PC-3 (cell line): ENCODE measurements around the gene HIPK3. TPM values are rescaled to one million over a fixed set of nuclear protein-coding genes. Genes with fewer than 3 reads are reported as not detected.
A peak's percentile ranks its signal among the peaks of the same experiment; 100 is the strongest.

Experiments used
- ATAC-seq: fragments of 200-7000 bp; cut with Tn5 transposase; 2 replicates; pipeline ENCODE4 v1.9.1; 2020; ENCODE audit warnings: mild to moderate bottlenecking, moderate library complexity
- BruUV-seq: library from RNA; stranded (reverse); fragments of 400-500 nt; replicated peaks from 2 replicates; lab custom pipeline; 2021; lab: Mats Ljungman, UMichigan
- CTCF ChIA-PET: fragments of 300-600 bp; sonication (Branson Sonifier 250); formaldehyde crosslinking; loops from one replicate; lab custom pipeline; 2022; ENCODE audit warnings: antibody characterized with exemption; lab: Charles Lee
- POLR2A ChIA-PET: fragments of 300-600 bp; sonication (Branson Sonifier 250); formaldehyde crosslinking; loops from one replicate; lab custom pipeline; 2022; ENCODE audit warnings: antibody characterized with exemption; ENCODE audit not compliant: unreplicated experiment; lab: Charles Lee
- DNase-seq: peaks from one replicate; pipeline ENCODE4 v3.0.0-alpha.2; 2015
- H2AFZ ChIP-seq: fragments of 300-600 bp; sonication (generic); 2 replicates; pipeline ENCODE4 v1.6.0; 2016; ENCODE audit warnings: antibody characterized with exemption, low read length
- H3F3A ChIP-seq: fragments of 300-600 bp; sonication (generic); one replicate; pipeline ENCODE4 v1.6.0; 2017; ENCODE audit warnings: antibody characterized with exemption, low read length, control low read depth, mild to moderate bottlenecking; ENCODE audit not compliant: unreplicated experiment
- H3K27ac ChIP-seq: fragments of 300-600 bp; sonication (generic); 2 replicates; pipeline ENCODE4 v1.5.1; 2016; ENCODE audit warnings: mild to moderate bottlenecking, low read length
- H3K27me3 ChIP-seq: fragments of 300-600 bp; sonication (generic); 2 replicates; pipeline ENCODE4 v1.6.1; 2016; ENCODE audit warnings: low read length, mixed read lengths
- H3K36me3 ChIP-seq: fragments of 300-600 bp; sonication (generic); 2 replicates; pipeline ENCODE4 v1.6.1; 2016; ENCODE audit warnings: low read depth, mixed run types, low read length, mixed read lengths
- H3K4me1 ChIP-seq: fragments of 300-600 bp; sonication (generic); 2 replicates; pipeline ENCODE4 v1.5.1; 2016; ENCODE audit warnings: low read length; ENCODE audit not compliant: insufficient read depth
- H3K4me2 ChIP-seq: fragments of 300-600 bp; sonication (generic); 2 replicates; pipeline ENCODE4 v1.6.0; 2016; ENCODE audit warnings: low read length
- H3K4me3 ChIP-seq: fragments of 300-600 bp; sonication (generic); 2 replicates; pipeline ENCODE4 v1.5.1; 2016; ENCODE audit warnings: mild to moderate bottlenecking, low read length, mixed read lengths
- H3K79me2 ChIP-seq: fragments of 300-600 bp; sonication (generic); 2 replicates; pipeline ENCODE4 v1.6.1; 2017; ENCODE audit warnings: low read length, mixed read lengths
- H3K9ac ChIP-seq: fragments of 300-600 bp; sonication (generic); 2 replicates; pipeline ENCODE4 v1.6.0; 2016; ENCODE audit warnings: mild to moderate bottlenecking, low read length
- H3K9me2 ChIP-seq: fragments of 300-600 bp; sonication (generic); replicated peaks from 2 replicates; pipeline ENCODE4 v1.6.1; 2016; ENCODE audit warnings: mixed run types, low read length, mixed read lengths
- H3K9me3 ChIP-seq: fragments of 300-600 bp; sonication (generic); 2 replicates; pipeline ENCODE4 v1.6.1; 2016; ENCODE audit warnings: low read length, mixed read lengths
- H4K20me1 ChIP-seq: fragments of 300-600 bp; sonication (generic); 2 replicates; pipeline ENCODE4 v1.6.1; 2016; ENCODE audit warnings: low read length, mixed read lengths
- EZH2 ChIP-seq: fragments of 300-600 bp; sonication (generic); IDR thresholded peaks from one replicate; pipeline ENCODE4 v1.6.1; 2017; ENCODE audit warnings: antibody characterized with exemption, mild to moderate bottlenecking, low read length; ENCODE audit not compliant: unreplicated experiment
- EZH2phosphoT487 ChIP-seq: fragments of 300-600 bp; sonication (generic); IDR thresholded peaks from 2 replicates; pipeline ENCODE4 v1.6.1; 2018; ENCODE audit warnings: mild to moderate bottlenecking, antibody characterized with exemption, low read length, borderline replicate concordance
- intact Hi-C: fragments of 100-400 bp; cut with micrococcal nuclease; formaldehyde crosslinking; loops from 2 replicates; pipeline ENCODE4 v1.9.0; 2023
- total RNA-seq: library from RNA; depleted of rRNA; stranded (reverse); fragments of >200 nt; gene quantifications from 2 replicates; pipeline ENCODE4 v1.2.3, GENCODE V29; 2014
- TF ChIP-seq, protein P1 (sequence below): fragments of 300-600 bp; sonication (generic); conservative IDR thresholded peaks from 2 replicates; pipeline ENCODE4 v1.5.1; 2017; ENCODE audit warnings: antibody characterized with exemption, low read depth, mild to moderate bottlenecking, low read length

The HIPK3 gene
- total RNA-seq, 1 experiment from 2014 or later, result 19.4 TPM

DNA sequence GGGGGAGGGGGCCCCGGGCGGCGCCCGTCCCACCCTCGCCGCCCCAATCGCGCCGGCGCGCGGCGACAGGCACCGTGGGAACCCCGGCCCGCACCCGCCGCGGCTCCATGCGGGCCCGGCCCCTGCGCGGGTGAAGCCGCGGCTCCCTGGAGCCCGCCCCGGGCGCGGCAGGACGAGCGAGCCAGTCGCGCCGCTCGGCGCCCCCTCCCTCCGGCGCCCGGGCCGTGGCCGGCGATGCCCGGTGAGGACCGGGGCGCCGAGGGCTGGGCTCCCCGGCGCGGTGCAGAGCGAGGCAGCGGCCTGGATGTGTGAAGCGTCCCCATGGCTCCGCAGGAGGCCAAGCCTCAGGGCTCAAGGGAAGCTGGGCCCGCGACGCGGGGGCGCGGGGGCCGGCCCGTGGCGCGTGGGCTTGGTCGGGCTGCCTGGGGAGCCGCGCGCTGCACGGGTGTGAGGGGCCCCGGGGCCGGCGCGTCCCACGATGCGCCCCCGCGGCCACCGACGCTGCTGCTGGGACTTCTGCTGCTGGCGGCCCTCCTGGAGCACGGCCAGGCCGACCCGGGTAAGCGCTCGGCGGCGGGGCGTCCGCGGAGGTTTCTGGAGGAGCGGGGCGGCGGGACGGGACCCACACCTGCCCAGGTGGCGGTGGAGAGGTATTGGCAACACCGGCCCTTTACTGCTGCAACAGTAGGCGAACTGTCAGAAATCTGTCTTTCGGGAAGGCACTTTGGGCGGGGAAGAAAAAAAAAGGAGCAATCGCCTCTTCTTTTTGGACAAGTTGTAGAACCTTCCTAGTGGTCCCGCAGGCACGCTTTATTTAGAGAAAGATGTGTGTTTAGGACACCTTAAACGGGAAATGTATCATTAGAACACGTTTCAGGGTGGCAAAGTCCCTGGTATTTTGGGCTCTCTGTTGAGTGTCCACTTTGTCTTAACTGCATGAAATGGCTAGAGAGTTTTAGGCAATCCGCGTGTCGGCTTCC is 119.4 kb downstream of the HIPK3 start:
- POLR2A ChIA-PET, result no interaction called here
- intact Hi-C loops, result loop anchor here (5.0 kb wide), 1 partner anchor 76 kb away; no protein-coding TSS in a partner anchor

DNA sequence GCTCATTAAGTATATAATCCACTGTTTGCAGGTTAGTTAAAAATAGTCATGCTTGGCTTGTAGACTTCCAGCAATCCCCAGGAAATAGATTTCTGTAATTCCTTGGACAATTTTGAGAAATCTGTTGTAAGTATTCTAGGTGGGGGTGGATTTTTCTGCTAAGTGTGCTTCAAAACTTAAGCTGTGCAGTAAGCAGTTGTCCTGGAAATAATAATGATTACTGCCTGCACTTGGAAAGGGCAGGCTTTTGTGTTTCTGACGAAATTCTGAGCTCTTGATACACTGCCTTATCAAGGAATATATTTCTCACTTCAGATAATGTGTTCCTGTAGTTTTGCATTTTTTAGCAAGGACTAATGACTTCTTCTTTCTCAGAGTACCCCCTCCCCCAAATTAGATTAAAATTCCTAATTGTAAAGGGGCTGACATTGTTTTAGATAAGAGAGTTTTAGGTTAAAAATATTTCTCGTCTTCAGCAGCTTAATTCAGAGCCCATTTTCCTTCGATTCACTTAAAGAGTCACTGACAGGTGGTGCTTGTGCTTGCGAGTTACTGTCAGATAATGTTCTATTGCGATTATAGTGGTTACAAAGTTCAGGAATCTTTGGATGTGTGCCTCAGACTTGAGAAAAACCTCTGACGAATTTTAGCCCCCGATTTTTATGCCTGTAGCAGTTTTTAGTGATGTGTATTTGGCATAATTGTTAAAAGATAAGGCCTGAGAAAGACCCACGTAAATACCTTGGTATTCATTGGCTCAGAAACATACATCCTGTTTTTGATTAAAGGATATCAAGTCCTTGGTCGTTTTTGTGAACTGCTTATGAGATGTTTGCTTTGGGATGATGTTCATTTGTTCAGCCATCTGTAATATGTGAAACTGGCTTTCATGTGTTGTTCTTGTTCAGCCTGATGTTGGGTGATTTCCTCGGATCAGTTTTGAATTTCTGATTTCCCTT is 120.5 kb downstream of the HIPK3 start:
- H3F3A ChIP-seq, result no peaks in the 10 kb centered on the region
- peaks cover 52% of the 10 kb centered on the region for H3K79me2 ChIP-seq
- no peaks in the 10 kb centered on the region for H3K27me3 ChIP-seq
- peak overlapping the region; percentile 65 for H3K4me3 ChIP-seq
- peak overlapping the region; percentile 32 for H3K27ac ChIP-seq
- intact Hi-C loops, result loop anchor here (5.0 kb wide), 1 partner anchor 75 kb away; no protein-coding TSS in a partner anchor
- ChIA-PET CTCF (no interaction called here), POLR2A (no interaction called here)
- H3K4me1 ChIP-seq, result peaks cover 38% of the 10 kb centered on the region
- H2AFZ ChIP-seq, result peak overlapping the region; percentile 14
- H3K9ac ChIP-seq, result peak overlapping the region; percentile 49
- no peaks in the 10 kb centered on the region for H3K9me2 ChIP-seq
- H3K36me3 ChIP-seq, result no peaks in the 10 kb centered on the region
- DNase-seq (peak; percentile 45), ATAC-seq (peak; percentile 26; the same call in 1 of the 2 replicates)
- no peak for TF ChIP-seq EZH2
- TF ChIP-seq EZH2phosphoT487, result no peak
- TF ChIP-seq, protein P1, sequence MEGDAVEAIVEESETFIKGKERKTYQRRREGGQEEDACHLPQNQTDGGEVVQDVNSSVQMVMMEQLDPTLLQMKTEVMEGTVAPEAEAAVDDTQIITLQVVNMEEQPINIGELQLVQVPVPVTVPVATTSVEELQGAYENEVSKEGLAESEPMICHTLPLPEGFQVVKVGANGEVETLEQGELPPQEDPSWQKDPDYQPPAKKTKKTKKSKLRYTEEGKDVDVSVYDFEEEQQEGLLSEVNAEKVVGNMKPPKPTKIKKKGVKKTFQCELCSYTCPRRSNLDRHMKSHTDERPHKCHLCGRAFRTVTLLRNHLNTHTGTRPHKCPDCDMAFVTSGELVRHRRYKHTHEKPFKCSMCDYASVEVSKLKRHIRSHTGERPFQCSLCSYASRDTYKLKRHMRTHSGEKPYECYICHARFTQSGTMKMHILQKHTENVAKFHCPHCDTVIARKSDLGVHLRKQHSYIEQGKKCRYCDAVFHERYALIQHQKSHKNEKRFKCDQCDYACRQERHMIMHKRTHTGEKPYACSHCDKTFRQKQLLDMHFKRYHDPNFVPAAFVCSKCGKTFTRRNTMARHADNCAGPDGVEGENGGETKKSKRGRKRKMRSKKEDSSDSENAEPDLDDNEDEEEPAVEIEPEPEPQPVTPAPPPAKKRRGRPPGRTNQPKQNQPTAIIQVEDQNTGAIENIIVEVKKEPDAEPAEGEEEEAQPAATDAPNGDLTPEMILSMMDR, result no peak
- peaks cover 4% of the 10 kb centered on the region; the same call in 1 of the 2 replicates for H4K20me1 ChIP-seq
- H3K4me2 ChIP-seq, result peak overlapping the region; percentile 84
- TSS peak; percentile 24 for BruUV-seq
- no peaks in the 10 kb centered on the region for H3K9me3 ChIP-seq

More for the DNA sequence above, 119.4 kb downstream of the HIPK3 start:
- Histone ChIP-seq H3K4me3 (peak overlapping the region; percentile 70), H3K36me3 (no peaks in the 10 kb centered on the region), H2AFZ (peak overlapping the region; percentile 78; the same call in 1 of the 2 replicates), H3K9me2 (no peaks in the 10 kb centered on the region), H3F3A (no peaks in the 10 kb centered on the region), H3K4me2 (peak overlapping the region; percentile 84), H3K9ac (peak overlapping the region; percentile 56), H3K79me2 (peaks cover 49% of the 10 kb centered on the region), H3K4me1 (peaks cover 48% of the 10 kb centered on the region), H3K9me3 (no peaks in the 10 kb centered on the region), H3K27me3 (no peaks in the 10 kb centered on the region), H3K27ac (no peak overlapping the region), H4K20me1 (peaks cover 4% of the 10 kb centered on the region; the same call in 1 of the 2 replicates)
- BruUV-seq, result no TSS peak
- DNase-seq (no peak), ATAC-seq (peak; percentile 25)
- TF ChIP-seq, protein P1, result no peak
- TF ChIP-seq EZH2 (no peak), EZH2phosphoT487 (no peak)
- CTCF ChIA-PET, result interaction anchor here (0.6 kb wide), 1 partner anchor 14 kb away, joined by 3 read pairs; no protein-coding TSS in a partner anchor
